ENCODE measurements around the gene TAS1R2. TPM values are rescaled to one million over a fixed set of nuclear protein-coding genes. Genes with fewer than 3 reads are reported as not detected.
"Not testable (repeated sequence)": the region's sequence is repeated elsewhere in the genome, so short reads cannot be mapped to it uniquely, and the experiment has no call there.

Gene TAS1R2
- total and polyA plus RNA-seq, 9 donors: not detected

DNA sequence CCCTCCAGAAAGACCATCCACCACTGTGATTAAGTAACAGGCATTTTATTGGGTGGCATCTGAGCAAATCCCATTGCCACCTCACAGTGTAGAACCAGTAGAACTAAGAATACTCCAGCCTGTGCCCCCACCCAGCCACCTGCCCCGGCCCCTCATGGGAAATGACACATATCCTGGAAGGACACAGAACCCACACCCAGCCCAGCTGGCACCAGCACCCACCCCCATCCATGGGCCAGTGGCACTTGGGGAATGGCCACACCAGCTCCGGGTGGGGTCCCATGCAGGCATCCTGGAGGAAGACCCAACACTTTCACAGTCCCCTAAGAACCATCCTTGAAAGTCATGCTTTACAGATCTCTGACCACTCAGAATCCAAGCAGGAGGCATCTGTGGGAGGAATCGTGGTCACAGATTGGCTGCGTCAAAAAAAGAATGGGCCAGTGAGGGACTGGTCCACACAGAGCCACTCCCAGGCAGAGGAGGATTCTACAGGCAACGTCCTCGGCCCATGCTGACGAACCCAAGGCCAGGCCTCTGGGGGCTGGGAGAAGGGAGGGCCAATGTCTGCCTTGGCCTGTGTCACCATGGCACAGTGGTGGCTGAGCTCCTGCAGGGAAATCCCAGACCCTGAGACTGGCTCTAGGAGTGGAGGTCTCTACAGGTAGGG is 12.1 kb upstream of the TAS1R2 start:
- TF ChIP-seq CTCF (IDR thresholded peaks at IDR 0.05): no peak
- TF ChIP-seq EP300 (IDR thresholded peaks at IDR 0.05): no peak
- no peak for TF ChIP-seq POLR2A (IDR thresholded peaks at IDR 0.05)
- no peak overlapping the region for H3K4me3 ChIP-seq
- intact Hi-C loops (cut with DNase I): no loop called here
- 74 to 91% (median 82%) methylated on average over 7 of the region's 7 CpGs for WGBS, 3 donors
- no peaks in the 10 kb centered on the region for H3K27me3 ChIP-seq
- no peak overlapping the region for H3K27ac ChIP-seq
- H3K9me3 ChIP-seq: no peaks in the 10 kb centered on the region
- no peaks in the 10 kb centered on the region for H3K36me3 ChIP-seq
- no peak for DNase-seq
- H3K4me1 ChIP-seq (ENCODE audit: insufficient read depth): no peaks in the 10 kb centered on the region

DNA sequence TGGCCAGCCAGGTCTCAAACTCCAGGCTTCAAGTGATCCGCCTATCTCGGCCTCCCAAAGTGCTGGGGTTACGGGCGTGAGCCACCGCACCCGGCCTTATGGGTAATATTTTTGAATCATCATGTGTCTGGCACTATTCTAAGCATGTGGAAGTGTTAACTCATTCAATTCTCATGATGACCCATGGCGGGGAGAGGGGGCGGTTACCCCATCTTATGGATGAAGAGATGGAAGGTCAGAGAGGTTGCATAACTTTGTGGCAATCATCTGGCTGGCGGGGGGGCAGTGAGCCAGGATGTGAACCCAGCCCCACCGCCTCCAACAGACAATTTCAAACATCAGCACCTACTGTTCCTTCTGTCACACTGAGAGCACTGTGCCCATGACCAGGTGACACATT is 11.5 kb upstream of the TAS1R2 start:
- TF ChIP-seq CTCF (IDR thresholded peaks at IDR 0.05): no peak
- no peak for TF ChIP-seq POLR2A (IDR thresholded peaks at IDR 0.05)
- no peak for TF ChIP-seq EP300 (IDR thresholded peaks at IDR 0.05)
- Histone ChIP-seq H3K27me3 (no peaks in the 10 kb centered on the region), H3K9me3 (no peaks in the 10 kb centered on the region), H3K4me3 (no peak overlapping the region), H3K36me3 (no peaks in the 10 kb centered on the region), H3K4me1 (ENCODE audit: insufficient read depth) (no peaks in the 10 kb centered on the region), H3K27ac (no peak overlapping the region)
- DNase-seq: no peak
- intact Hi-C loops (cut with DNase I): no loop called here
- 89 to 95% (median 90%) methylated on average over 10 of the region's 10 CpGs for WGBS, 3 donors

DNA sequence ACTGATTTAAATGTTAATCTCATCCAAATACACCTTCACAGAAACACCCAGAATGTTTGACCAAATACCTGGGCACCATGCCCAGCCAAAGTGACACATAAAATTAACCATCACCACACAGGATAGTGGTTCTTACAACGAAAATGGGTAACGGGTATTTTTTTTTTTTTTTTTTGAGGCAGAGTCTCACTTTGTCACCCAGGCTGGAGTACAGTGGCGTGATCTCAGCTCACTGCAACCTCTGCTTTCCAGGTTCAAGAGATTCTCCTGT is 11.1 kb upstream of the TAS1R2 start:
- DNase-seq; intact Hi-C loops (cut with DNase I); H3K4me1 ChIP-seq (ENCODE audit: insufficient read depth); H3K27me3 ChIP-seq; H3K27ac ChIP-seq; H3K36me3 ChIP-seq; H3K4me3 ChIP-seq; H3K9me3 ChIP-seq: not testable (repeated sequence)
- WGBS, 3 donors: 71 to 79% (median 79%) methylated on average over 3 of the region's 3 CpGs

- H3K4me1 ChIP-seq (ENCODE audit: insufficient read depth): no peaks in the 10 kb centered on the region
- H3K9me3 ChIP-seq: no peaks in the 10 kb centered on the region
- no peaks in the 10 kb centered on the region for H3K36me3 ChIP-seq
- intact Hi-C loops (cut with DNase I): no loop called here
- no peak overlapping the region for H3K27ac ChIP-seq
- H3K27me3 ChIP-seq: no peaks in the 10 kb centered on the region
- no peak overlapping the region for H3K4me3 ChIP-seq
- WGBS, 3 donors: 54 to 59% (median 58%) methylated on average over 9 of the region's 9 CpGs
- TF ChIP-seq CTCF (IDR thresholded peaks at IDR 0.05): no peak
- no peak for TF ChIP-seq POLR2A (IDR thresholded peaks at IDR 0.05)
- no peak for TF ChIP-seq EP300 (IDR thresholded peaks at IDR 0.05)
- no peak for DNase-seq
Measured at GRCh38 chr1:18869847-18870594, 10.6 kb upstream of the TAS1R2 start.

GRCh38 chr1:18868801-18869424 is 9.5 kb upstream of the TAS1R2 start:
- WGBS, 3 donors: 76 to 83% (median 78%) methylated on average over 12 of the region's 12 CpGs
- no peak overlapping the region for H3K4me3 ChIP-seq
- H3K9me3 ChIP-seq: no peaks in the 10 kb centered on the region
- no peak overlapping the region for H3K27ac ChIP-seq
- no peaks in the 10 kb centered on the region for H3K4me1 ChIP-seq (ENCODE audit: insufficient read depth)
- intact Hi-C loops (cut with DNase I): no loop called here
- DNase-seq: no peak
- H3K36me3 ChIP-seq: no peaks in the 10 kb centered on the region
- TF ChIP-seq CTCF (IDR thresholded peaks at IDR 0.05): no peak
- H3K27me3 ChIP-seq: no peaks in the 10 kb centered on the region
